ENCODE results near the gene AGXT2.
A peak's percentile ranks its signal among the peaks of the same experiment; 100 is the strongest.

Gene AGXT2

GRCh38 chr5:35047785-35048404, at the start of gene AGXT2:
AGXT2 (minus strand) TSS chr5:35047949; CDS start chr5:35047892, 57 bp downstream.
- FAIRE-seq, result no peak

- FAIRE-seq, result no peak
Observed at GRCh38 chr5:35096932-35097331, 49.2 kb upstream of the AGXT2 start.

GRCh38 chr5:35096216-35096615, 48.5 kb upstream of the AGXT2 start:
- peak; percentile 83 for FAIRE-seq

GRCh38 chr5:35095366-35095765, 47.6 kb upstream of the AGXT2 start:
- FAIRE-seq, result no peak

GRCh38 chr5:35094948-35095347, 47.2 kb upstream of the AGXT2 start:
- no peak for FAIRE-seq

GRCh38 chr5:35092703-35093102, 45.0 kb upstream of the AGXT2 start:
- FAIRE-seq, result no peak

- no peak for FAIRE-seq
Observed at GRCh38 chr5:35091704-35092103, 44.0 kb upstream of the AGXT2 start.

- no peak for FAIRE-seq
Observed at GRCh38 chr5:35089334-35090314, 41.9 kb upstream of the AGXT2 start.

- no peak for FAIRE-seq
Observed at GRCh38 chr5:35087991-35088390, 40.2 kb upstream of the AGXT2 start.

- FAIRE-seq, result no peak
Observed at GRCh38 chr5:35083150-35083549, 35.4 kb upstream of the AGXT2 start.

- no peak for FAIRE-seq
Observed at GRCh38 chr5:35082530-35082929, 34.8 kb upstream of the AGXT2 start.

- FAIRE-seq, result no peak
Observed at GRCh38 chr5:35081134-35081533, 33.4 kb upstream of the AGXT2 start.

GRCh38 chr5:35073160-35073559, 25.4 kb upstream of the AGXT2 start:
- FAIRE-seq, result no peak

GRCh38 chr5:35069188-35069587, 21.4 kb upstream of the AGXT2 start:
- no peak for FAIRE-seq

- FAIRE-seq, result no peak
Observed at GRCh38 chr5:35067985-35068384, 20.2 kb upstream of the AGXT2 start.

GRCh38 chr5:35066260-35066795, 18.6 kb upstream of the AGXT2 start:
- no peak for FAIRE-seq

- no peak for FAIRE-seq
Observed at GRCh38 chr5:35063414-35063813, 15.7 kb upstream of the AGXT2 start.

GRCh38 chr5:35061211-35061770, 13.5 kb upstream of the AGXT2 start:
- FAIRE-seq, result no peak

GRCh38 chr5:35060236-35060635, 12.5 kb upstream of the AGXT2 start:
- FAIRE-seq, result no peak

GRCh38 chr5:35059251-35059650, 11.5 kb upstream of the AGXT2 start:
- no peak for FAIRE-seq

GRCh38 chr5:35058374-35058788, 10.6 kb upstream of the AGXT2 start:
- peak; percentile 41 for FAIRE-seq

GRCh38 chr5:35056686-35057085, 8.9 kb upstream of the AGXT2 start:
- no peak for FAIRE-seq

- no peak for FAIRE-seq
Observed at GRCh38 chr5:35052838-35053237, 5.1 kb upstream of the AGXT2 start.
